GM21619 (cell line): ENCODE data around the gene PLAC1.

ENCODE experiments used
- ATAC-seq: cut with Tn5 transposase; IDR thresholded peaks from one replicate; pipeline ENCODE4 v1.9.1; 2021; ENCODE audit not compliant: unreplicated experiment

PLAC1 gene

DNA sequence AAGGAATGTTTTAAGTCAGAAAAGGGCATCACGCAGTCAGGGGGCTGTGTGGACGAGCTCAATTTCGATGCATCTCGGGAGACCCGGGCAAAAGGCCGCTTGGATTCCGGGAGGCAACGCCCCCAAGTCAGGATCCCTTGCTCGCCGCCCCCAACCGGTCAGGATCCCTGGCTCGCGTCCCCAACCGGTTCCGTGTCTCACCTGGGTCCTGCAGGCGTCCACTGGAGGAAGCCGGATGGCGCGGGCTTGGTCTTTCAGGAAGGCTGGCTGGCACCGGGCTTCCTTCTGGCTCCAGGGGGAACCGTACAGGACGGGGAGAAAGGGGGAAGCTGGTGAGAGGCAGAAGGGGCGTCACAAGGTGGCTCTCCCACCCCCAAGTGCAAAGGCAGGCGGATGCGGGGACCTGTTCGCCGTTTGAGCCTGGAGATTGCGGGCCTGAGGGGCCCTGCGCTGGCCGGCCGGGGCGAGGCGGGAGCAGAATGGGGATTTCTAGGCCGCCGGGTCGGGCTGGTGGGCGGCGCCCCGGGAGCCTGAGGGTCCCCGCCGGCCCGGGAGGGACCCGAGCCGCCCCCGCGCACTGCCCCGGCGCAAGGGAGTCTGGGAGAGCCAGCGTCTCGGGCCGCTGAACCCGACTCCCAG lies 113.6 kb downstream of the PLAC1 start:
- no peak for ATAC-seq

DNA sequence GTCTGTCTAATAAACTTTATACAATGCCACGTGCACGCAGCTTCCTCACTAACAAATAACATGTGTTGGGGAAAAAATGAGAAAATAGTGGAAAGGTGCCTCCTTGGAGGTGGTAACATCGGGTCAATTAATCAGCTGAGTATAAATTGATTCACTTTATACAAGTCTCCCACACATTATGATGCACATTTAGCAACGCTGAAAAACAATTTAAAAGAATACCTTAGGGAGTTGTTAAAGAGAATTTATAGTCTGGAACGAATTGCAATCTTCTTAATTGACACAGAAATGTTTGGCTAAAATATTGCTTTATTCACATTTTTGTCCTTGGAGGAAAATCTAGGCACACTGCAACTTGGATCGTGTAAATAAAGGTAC lies 114.1 kb downstream of the PLAC1 start:
- ATAC-seq: no peak

DNA sequence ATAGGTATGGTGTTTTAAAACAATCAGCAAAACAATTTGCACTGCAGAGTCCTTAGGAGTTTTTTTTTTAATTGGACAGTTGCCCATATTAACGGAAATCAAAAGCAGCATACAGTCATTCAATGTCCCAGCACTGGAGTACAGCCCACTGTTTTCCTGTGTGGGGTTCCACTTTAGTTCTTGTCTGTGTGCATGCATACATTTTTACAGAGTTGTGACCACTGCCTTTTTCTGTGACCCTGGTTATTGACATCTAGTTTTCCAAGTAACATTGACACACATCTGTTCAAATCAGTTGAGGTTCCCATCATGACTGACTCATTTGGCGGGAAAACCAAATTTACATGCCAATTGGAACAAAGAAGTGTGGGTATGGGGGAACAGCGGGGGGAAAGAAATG lies 115.0 kb downstream of the PLAC1 start:
- ATAC-seq: no peak

DNA sequence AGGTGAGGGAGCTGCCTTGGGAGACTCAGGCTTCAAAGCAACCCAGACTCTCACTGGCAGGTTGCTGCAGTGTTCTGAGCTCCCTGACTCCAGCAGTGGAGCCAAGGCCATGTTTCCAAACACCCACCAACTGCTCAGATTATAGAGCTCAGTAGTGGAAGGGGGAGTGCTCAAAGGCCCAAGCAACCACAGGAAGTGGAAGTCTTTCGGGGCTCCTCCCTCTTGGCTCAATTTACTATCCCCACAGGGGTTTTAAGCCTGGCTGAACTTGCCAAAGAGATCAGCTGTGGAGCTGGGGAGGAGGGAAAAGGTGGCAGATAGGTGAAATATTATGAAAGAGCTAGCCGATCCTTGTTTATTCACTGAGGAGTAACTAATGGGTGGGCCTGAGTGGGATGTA lies 115.8 kb downstream of the PLAC1 start:
- peak; percentile 78 for ATAC-seq

DNA sequence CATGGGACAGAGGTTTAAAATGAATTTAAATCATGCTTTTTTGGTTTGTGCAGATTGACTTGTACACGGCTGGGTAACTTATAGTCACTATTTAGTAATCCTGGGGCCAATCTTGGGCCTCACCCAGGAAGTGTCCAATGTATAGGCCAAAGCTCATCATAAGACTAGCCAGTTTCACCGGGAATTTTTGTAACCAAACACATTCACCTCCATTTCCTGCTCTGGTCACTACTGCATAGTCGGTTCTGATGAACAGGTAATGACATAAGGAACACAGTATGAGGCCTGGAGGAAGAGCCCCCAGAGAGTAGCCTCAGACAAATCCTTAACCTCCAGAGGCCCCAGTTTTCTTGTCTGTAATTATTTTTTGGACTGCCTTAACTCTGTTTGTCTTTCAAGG lies 116.4 kb downstream of the PLAC1 start:
- ATAC-seq: no peak

DNA sequence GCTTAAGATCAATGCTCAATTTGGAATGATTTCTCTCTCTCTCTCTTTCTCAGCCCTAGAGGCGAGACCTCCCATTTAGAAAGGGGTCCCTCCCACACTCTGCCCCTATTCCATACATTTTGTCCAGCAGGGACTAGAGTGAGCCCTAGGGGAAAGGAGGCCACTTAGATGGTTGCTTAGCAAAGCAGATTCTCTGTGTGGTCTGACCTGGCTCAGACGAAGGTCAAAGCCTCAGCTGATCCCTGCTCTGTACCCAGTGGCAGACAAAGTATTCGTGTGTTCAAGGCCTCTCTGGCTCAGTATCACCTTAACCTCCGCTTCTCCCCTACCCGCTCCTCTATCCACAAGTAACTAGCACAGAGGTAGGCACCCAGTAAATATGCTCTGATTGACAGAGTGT lies 120.0 kb downstream of the PLAC1 start:
- ATAC-seq: no peak

GRCh38 chrX:134537179-134537955 lies 120.9 kb downstream of the PLAC1 start:
- no peak for ATAC-seq

DNA sequence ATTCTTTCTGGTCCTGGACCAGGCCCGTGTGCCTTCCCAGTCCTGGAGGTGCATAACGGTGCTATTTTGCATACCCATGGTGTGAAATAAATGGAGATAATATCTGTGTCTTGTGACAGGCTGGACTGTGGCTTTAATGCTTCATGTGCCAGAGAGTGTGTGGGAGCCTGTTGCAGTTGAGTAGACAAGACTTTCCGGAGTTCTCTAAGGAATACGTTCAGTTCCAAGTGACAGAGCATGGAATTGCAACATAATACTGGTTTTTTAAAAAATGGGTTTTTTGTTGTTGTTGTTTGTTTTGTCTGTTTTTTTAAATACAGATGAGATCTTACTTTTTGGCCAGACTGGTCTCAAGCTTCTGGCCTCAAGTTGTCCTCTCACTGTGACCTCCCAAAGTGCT lies 124.3 kb downstream of the PLAC1 start:
- ATAC-seq: no peak

GRCh38 chrX:134533352-134533751 lies 124.9 kb downstream of the PLAC1 start:
- no peak for ATAC-seq

- ATAC-seq: no peak
These were observed 127.4 kb downstream of the PLAC1 start for GRCh38 chrX:134530845-134531244.

GRCh38 chrX:134529481-134529880 lies 128.8 kb downstream of the PLAC1 start:
- ATAC-seq: no peak

DNA sequence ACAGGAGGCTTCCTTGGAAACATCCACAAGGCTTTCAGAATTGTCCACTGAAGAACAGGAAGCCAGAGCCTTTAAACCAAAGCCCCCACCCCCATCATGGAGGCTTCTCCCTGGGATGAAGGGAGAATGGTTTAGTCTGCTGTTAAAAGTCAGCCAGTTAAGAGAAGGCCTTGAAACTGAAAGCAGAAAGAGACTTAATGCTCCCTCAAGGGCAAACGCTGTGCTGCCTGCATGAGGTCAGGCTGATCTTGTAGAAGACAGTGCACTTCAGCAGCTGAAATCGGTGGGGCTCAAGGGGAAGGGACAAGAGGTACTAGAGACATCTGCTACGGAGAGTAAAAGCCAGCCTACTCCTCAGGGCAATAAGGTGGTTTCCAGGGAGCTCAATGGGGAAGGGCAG lies 129.3 kb downstream of the PLAC1 start:
- no peak for ATAC-seq

- ATAC-seq: no peak
These were observed 131.9 kb downstream of the PLAC1 start for GRCh38 chrX:134526399-134526798.

DNA sequence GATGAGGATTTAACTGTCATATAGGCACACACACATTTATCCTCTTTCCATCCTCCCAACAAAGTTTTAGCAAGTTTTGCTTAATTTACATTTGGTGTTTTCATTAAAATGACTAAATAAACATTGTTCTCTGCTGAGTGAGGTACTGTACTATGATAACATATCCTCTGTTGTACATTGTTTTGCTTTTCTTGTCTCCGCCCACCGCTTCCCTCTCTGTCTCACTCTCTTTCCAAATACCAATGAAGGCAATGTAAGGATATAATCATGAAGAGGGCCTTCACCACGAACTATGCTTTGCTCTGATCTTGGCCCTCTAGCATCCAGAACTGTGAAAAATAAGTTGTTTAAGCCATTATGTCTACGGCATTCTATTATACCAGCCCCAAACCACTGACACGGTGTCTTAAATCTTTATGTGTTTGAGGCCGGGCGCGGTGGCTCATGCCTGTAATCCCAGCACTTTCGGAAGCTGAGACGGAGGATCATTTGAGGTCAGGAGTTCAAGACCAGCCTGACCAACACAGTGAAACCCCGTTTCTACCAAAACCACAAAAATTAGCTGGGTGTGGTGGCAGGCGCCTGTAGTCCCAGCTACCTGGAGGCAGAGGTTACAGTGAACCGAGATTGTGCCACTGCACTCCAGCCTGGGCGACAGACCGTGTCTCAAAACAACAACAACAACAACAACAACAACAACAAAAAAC lies 133.0 kb downstream of the PLAC1 start:
- ATAC-seq: no peak

GRCh38 chrX:134524181-134524580 lies 134.1 kb downstream of the PLAC1 start:
- ATAC-seq: no peak

DNA sequence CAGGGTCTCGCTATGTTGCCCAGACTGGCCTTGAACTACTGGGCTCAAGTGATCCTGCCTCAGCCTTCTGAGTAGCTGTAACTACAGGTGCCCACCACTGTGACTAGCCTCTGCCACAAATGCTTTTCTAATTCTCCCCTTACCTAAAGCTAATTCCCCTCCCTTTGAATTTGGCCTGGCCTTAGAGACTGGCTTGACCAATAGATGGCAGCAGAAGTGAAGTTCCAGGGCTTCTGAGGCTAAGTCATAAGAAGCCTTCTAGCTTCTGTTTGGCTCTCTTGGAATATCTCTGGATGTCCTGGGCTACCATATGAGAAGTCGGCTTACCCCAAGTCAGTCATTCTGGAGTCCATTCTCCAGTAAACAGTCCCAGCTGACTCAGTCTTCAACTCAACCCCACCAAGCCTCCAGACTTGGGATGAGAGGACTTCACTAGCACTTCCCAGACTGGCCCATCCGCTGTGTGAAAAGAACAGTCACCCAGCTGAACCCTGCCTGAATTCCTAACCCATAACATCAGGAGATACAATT lies 137.3 kb downstream of the PLAC1 start:
- no peak for ATAC-seq
